OCI-LY7 (cell line): Measurements from ENCODE around the gene INPP5J.

Experiments
- EZH2phosphoT487 ChIP-seq: fragments of 200-600 bp; sonication (generic); IDR thresholded peaks from 2 replicates; pipeline ENCODE4 v1.6.1; 2018; ENCODE audit warnings: low read depth, borderline replicate concordance, mild to moderate bottlenecking, mixed run types, antibody characterized with exemption, low read length, moderate library complexity, mixed read lengths
- TF ChIP-seq, protein P1 (sequence below): fragments of 200-600 bp; sonication (generic); conservative IDR thresholded peaks from 2 replicates; pipeline ENCODE4 v1.5.1; 2014; ENCODE audit warnings: mild to moderate bottlenecking, antibody characterized with exemption, low read length, moderate library complexity, mixed read lengths

DNA sequence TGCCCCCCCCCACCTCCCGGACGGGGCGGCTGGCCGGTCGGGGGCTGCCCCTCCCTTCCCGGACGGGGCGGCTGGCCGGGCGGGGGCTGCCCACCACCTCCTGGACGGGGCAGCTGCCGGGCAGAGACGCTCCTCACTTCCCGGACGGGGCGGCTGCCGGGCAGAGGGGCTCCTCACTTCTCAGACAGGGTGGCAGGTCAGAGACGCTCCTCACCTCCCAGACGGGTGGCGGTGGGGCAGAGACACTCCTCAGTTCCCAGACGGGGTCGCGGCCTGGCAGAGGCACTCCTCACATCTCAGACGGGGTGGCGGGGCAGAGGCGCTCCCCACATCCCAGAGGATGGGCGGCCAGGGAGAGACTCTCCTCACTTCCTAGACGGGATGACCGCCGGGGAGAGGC, 61.2 kb downstream of the INPP5J start:
- TF ChIP-seq, protein P1, sequence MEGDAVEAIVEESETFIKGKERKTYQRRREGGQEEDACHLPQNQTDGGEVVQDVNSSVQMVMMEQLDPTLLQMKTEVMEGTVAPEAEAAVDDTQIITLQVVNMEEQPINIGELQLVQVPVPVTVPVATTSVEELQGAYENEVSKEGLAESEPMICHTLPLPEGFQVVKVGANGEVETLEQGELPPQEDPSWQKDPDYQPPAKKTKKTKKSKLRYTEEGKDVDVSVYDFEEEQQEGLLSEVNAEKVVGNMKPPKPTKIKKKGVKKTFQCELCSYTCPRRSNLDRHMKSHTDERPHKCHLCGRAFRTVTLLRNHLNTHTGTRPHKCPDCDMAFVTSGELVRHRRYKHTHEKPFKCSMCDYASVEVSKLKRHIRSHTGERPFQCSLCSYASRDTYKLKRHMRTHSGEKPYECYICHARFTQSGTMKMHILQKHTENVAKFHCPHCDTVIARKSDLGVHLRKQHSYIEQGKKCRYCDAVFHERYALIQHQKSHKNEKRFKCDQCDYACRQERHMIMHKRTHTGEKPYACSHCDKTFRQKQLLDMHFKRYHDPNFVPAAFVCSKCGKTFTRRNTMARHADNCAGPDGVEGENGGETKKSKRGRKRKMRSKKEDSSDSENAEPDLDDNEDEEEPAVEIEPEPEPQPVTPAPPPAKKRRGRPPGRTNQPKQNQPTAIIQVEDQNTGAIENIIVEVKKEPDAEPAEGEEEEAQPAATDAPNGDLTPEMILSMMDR = no peak
- no peak for TF ChIP-seq EZH2phosphoT487
